DOHH2 (cell line): ENCODE results near the gene DRC3.

Experiments
- H3F3A ChIP-seq: fragments of 200-600 bp; sonication (generic), shearing (Covaris generic); 2 replicates; pipeline ENCODE4 v1.6.0; 2016; ENCODE audit warnings: antibody characterized with exemption, mild to moderate bottlenecking; ENCODE audit not compliant: control insufficient read depth, insufficient read depth
- H3K27ac ChIP-seq: fragments of 200-600 bp; sonication (generic); 2 replicates; pipeline ENCODE4 v1.5.1; 2014; ENCODE audit warnings: low read depth, mild to moderate bottlenecking, low read length, moderate library complexity
- H3K27me3 ChIP-seq: fragments of 200-600 bp; sonication (generic); 2 replicates; pipeline ENCODE4 v1.6.1; 2014; ENCODE audit warnings: mild to moderate bottlenecking, low read length, mixed read lengths; ENCODE audit not compliant: control insufficient read depth
- H3K36me3 ChIP-seq: fragments of 200-600 bp; sonication (generic); 2 replicates; pipeline ENCODE4 v1.6.1; 2014; ENCODE audit warnings: mild to moderate bottlenecking, low read length, moderate library complexity, mixed read lengths; ENCODE audit not compliant: control insufficient read depth
- H3K4me1 ChIP-seq: fragments of 200-600 bp; sonication (generic); 2 replicates; pipeline ENCODE4 v1.6.1; 2014; ENCODE audit warnings: mild to moderate bottlenecking, low read length, mixed read lengths; ENCODE audit not compliant: control insufficient read depth
- H3K4me2 ChIP-seq: fragments of 200-600 bp; sonication (generic); 2 replicates; pipeline ENCODE4 v1.6.0; 2014; ENCODE audit warnings: mild to moderate bottlenecking, low read length, moderate library complexity
- H3K4me3 ChIP-seq: fragments of 200-600 bp; sonication (generic); 2 replicates; pipeline ENCODE4 v1.5.1; 2014; ENCODE audit warnings: mild to moderate bottlenecking, low read length, mixed read lengths
- H3K79me2 ChIP-seq: fragments of 200-600 bp; sonication (generic); 2 replicates; pipeline ENCODE4 v1.6.1; 2014; ENCODE audit warnings: mild to moderate bottlenecking, low read length, mixed read lengths; ENCODE audit not compliant: control insufficient read depth
- H3K9me2 ChIP-seq: fragments of 200-600 bp; sonication (generic); replicated peaks from 2 replicates; pipeline ENCODE4 v1.6.1; 2014; ENCODE audit warnings: mild to moderate bottlenecking, low read length, mixed read lengths; ENCODE audit not compliant: control insufficient read depth
- H3K9me3 ChIP-seq: fragments of 200-600 bp; sonication (generic); 2 replicates; pipeline ENCODE4 v1.6.1; 2014; ENCODE audit warnings: antibody characterized with exemption, low read length, mixed read lengths; ENCODE audit not compliant: control insufficient read depth, insufficient read depth
- H4K20me1 ChIP-seq: fragments of 200-600 bp; sonication (generic); 2 replicates; pipeline ENCODE4 v1.6.0; 2014; ENCODE audit warnings: low read depth, mild to moderate bottlenecking, antibody characterized with exemption, low read length, moderate library complexity; ENCODE audit not compliant: control insufficient read depth, insufficient read depth
- EZH2phosphoT487 ChIP-seq: fragments of 200-600 bp; sonication (generic); IDR thresholded peaks from 2 replicates; pipeline ENCODE4 v1.6.1; 2017; ENCODE audit warnings: borderline replicate concordance, mild to moderate bottlenecking, antibody characterized with exemption, low read length, moderate library complexity, mixed read lengths
- TF ChIP-seq, protein P1 (sequence below): fragments of 200-600 bp; sonication (generic); IDR thresholded peaks from one replicate; pipeline ENCODE4 v1.5.1; 2014; ENCODE audit warnings: antibody characterized with exemption, mild to moderate bottlenecking, low read depth, low read length; ENCODE audit not compliant: poor library complexity, severe bottlenecking

Gene DRC3

DNA sequence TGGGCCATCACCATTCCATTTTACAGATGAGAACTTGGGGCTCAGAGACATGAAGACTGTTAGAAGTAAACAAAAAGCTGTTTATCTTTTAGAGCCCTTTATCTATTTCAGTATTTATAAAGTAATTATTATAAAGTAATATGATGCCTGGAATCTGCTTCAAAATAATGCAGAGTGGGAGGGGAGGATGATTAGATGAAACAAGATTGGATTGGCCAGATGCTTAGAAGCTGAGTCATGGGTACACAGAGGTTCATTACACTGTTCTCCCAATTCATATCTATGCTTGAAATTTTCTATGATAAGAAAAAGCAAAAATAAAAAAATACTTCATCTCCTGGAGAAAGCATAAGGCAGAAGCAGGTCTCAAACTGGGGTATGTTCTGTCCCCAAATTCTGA is 29.8 kb upstream of the DRC3 start:
- Histone ChIP-seq H3K4me2 (no peak overlapping the region), H3K79me2 (no peaks in the 10 kb centered on the region), H3K4me1 (peaks cover 10% of the 10 kb centered on the region), H3K4me3 (no peak overlapping the region), H3K27me3 (no peaks in the 10 kb centered on the region), H4K20me1 (no peaks in the 10 kb centered on the region; the same call in 1 of the 2 replicates), H3K9me3 (no peaks in the 10 kb centered on the region), H3K36me3 (no peaks in the 10 kb centered on the region), H3K27ac (no peak overlapping the region), H3K9me2 (no peaks in the 10 kb centered on the region), H3F3A (no peaks in the 10 kb centered on the region)
- no peak for TF ChIP-seq EZH2phosphoT487
- TF ChIP-seq, protein P1, sequence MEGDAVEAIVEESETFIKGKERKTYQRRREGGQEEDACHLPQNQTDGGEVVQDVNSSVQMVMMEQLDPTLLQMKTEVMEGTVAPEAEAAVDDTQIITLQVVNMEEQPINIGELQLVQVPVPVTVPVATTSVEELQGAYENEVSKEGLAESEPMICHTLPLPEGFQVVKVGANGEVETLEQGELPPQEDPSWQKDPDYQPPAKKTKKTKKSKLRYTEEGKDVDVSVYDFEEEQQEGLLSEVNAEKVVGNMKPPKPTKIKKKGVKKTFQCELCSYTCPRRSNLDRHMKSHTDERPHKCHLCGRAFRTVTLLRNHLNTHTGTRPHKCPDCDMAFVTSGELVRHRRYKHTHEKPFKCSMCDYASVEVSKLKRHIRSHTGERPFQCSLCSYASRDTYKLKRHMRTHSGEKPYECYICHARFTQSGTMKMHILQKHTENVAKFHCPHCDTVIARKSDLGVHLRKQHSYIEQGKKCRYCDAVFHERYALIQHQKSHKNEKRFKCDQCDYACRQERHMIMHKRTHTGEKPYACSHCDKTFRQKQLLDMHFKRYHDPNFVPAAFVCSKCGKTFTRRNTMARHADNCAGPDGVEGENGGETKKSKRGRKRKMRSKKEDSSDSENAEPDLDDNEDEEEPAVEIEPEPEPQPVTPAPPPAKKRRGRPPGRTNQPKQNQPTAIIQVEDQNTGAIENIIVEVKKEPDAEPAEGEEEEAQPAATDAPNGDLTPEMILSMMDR = no peak

- Histone ChIP-seq H3F3A (no peaks in the 10 kb centered on the region), H4K20me1 (no peaks in the 10 kb centered on the region; the same call in 1 of the 2 replicates), H3K9me2 (no peaks in the 10 kb centered on the region), H3K27ac (no peak overlapping the region), H3K4me1 (peaks cover 10% of the 10 kb centered on the region), H3K79me2 (no peaks in the 10 kb centered on the region), H3K36me3 (no peaks in the 10 kb centered on the region), H3K27me3 (no peaks in the 10 kb centered on the region), H3K4me3 (no peak overlapping the region), H3K9me3 (no peaks in the 10 kb centered on the region), H3K4me2 (no peak overlapping the region)
- TF ChIP-seq, protein P1 = no peak
- no peak for TF ChIP-seq EZH2phosphoT487
Measured at GRCh38 chr17:17943281-17943984, 29.2 kb upstream of the DRC3 start.

DNA sequence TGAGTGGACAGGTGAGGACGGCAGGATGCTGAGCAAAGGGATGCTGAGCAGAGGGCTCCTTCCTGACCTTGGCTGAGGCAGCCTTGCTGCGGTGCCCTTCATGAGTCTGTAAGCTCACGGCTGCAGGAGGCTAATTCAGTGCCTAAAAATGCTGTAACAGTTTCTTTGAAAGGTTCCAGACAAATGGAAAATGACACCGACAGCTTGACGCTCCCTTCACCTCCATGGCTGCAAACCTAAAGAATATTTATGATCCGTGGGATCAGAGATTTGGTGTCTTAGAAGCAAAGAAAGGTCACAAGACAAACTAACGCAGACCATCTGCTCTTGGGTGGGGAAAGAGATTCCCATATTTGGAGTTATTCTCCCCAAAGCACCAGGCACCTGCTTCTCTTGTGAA is 28.4 kb upstream of the DRC3 start:
- no peaks in the 10 kb centered on the region for H3K9me3 ChIP-seq
- peaks cover 10% of the 10 kb centered on the region for H3K4me1 ChIP-seq
- no peak for TF ChIP-seq EZH2phosphoT487
- TF ChIP-seq, protein P1 = no peak
- no peaks in the 10 kb centered on the region for H3K79me2 ChIP-seq
- H4K20me1 ChIP-seq = no peaks in the 10 kb centered on the region; the same call in 1 of the 2 replicates
- H3K27ac ChIP-seq = no peak overlapping the region
- no peaks in the 10 kb centered on the region for H3K36me3 ChIP-seq
- H3K4me3 ChIP-seq = no peak overlapping the region
- H3K9me2 ChIP-seq = no peaks in the 10 kb centered on the region
- no peaks in the 10 kb centered on the region for H3K27me3 ChIP-seq
- no peaks in the 10 kb centered on the region for H3F3A ChIP-seq
- no peak overlapping the region for H3K4me2 ChIP-seq

DNA sequence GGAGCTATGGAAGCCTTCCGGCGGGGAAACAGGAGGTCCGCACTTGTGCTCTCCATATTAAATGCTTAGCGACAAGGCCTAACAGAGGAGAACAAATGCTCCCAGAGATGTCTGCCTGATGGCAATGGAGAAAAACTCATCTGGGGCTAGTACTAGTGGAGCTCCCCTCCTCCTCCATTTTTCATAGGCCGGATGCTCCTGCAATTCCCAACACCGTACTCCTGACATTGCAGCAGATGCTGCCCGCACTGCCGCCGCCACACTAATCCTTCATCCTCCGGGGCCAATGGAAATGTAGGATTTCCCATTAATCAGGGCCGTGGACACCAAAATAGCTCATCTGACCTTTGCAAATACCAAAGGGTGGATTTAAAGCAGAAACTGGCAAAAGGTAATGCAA is 27.9 kb upstream of the DRC3 start:
- Histone ChIP-seq H3F3A (no peaks in the 10 kb centered on the region), H3K79me2 (no peaks in the 10 kb centered on the region), H3K4me3 (no peak overlapping the region), H3K4me1 (peaks cover 10% of the 10 kb centered on the region), H4K20me1 (no peaks in the 10 kb centered on the region; the same call in 1 of the 2 replicates), H3K36me3 (no peaks in the 10 kb centered on the region), H3K27me3 (no peaks in the 10 kb centered on the region), H3K9me3 (no peaks in the 10 kb centered on the region), H3K27ac (no peak overlapping the region), H3K4me2 (no peak overlapping the region), H3K9me2 (no peaks in the 10 kb centered on the region)
- no peak for TF ChIP-seq EZH2phosphoT487
- TF ChIP-seq, protein P1 = no peak
